G401.6 (cell line): Measurements from ENCODE around the gene OR52B2.
"Not testable (repeated sequence)": the region's sequence is repeated elsewhere in the genome, so short reads cannot be mapped to it uniquely, and the experiment has no call there.

Experiments
- FAIRE-seq: peaks from 2 replicates; lab custom pipeline; 2012; peaks lifted over from hg19 to GRCh38; lab: Jason Lieb, UNC

Gene OR52B2

GRCh38 chr11:6151117-6151516 is 19.0 kb downstream of the OR52B2 start:
- no peak for FAIRE-seq

- not testable (repeated sequence) for FAIRE-seq
Observed at GRCh38 chr11:6143737-6144136, 26.4 kb downstream of the OR52B2 start.

GRCh38 chr11:6142936-6143335 is 27.2 kb downstream of the OR52B2 start:
- FAIRE-seq: no peak

GRCh38 chr11:6135936-6136335 is 34.2 kb downstream of the OR52B2 start:
- FAIRE-seq: not testable (repeated sequence)

- FAIRE-seq: no peak
Observed at GRCh38 chr11:6132431-6132830, 37.7 kb downstream of the OR52B2 start.

- FAIRE-seq: no peak
Observed at GRCh38 chr11:6129635-6130034, 40.5 kb downstream of the OR52B2 start.

- no peak for FAIRE-seq
Observed at GRCh38 chr11:6129011-6129410, 41.1 kb downstream of the OR52B2 start.

GRCh38 chr11:6127881-6128280 is 42.2 kb downstream of the OR52B2 start:
- FAIRE-seq: no peak

GRCh38 chr11:6124245-6124644 is 45.9 kb downstream of the OR52B2 start:
- FAIRE-seq: no peak
